ENCODE measurements around the gene CRY1.
"Not testable (repeated sequence)": the region's sequence is repeated elsewhere in the genome, so short reads cannot be mapped to it uniquely, and the experiment has no call there.

Gene CRY1

GRCh38 chr12:107081778-107082177 is 11.6 kb downstream of the CRY1 start:
- FAIRE-seq (no peak), DNase-seq (ENCODE audit: insufficient read length, low spot score) (no peak)
- TF ChIP-seq POLR2A (IDR thresholded peaks at IDR 0.05; ENCODE audit: low read depth, low read length), result no peak
- TF ChIP-seq POU2F2 (IDR thresholded peaks at IDR 0.05; ENCODE audit: low read depth, low read length), result no peak
- TF ChIP-seq POLR2AphosphoS5 (IDR thresholded peaks at IDR 0.05; ENCODE audit: low read depth, low read length), result no peak
- TF ChIP-seq TAF1 (IDR thresholded peaks at IDR 0.05; ENCODE audit: low read depth, low read length), result no peak
- no peak for TF ChIP-seq SPI1 (IDR thresholded peaks at IDR 0.05; ENCODE audit: low read depth, low read length)

GRCh38 chr12:107080299-107080698 is 13.1 kb downstream of the CRY1 start:
- FAIRE-seq, result no peak
- no peak for DNase-seq (ENCODE audit: insufficient read length, low spot score)
- TF ChIP-seq TAF1 (IDR thresholded peaks at IDR 0.05; ENCODE audit: low read depth, low read length) (no peak), POLR2A (IDR thresholded peaks at IDR 0.05; ENCODE audit: low read depth, low read length) (no peak), PAX5 (IDR thresholded peaks at IDR 0.05; ENCODE audit: insufficient read depth, low read length, severe bottlenecking) (no peak), POLR2AphosphoS5 (IDR thresholded peaks at IDR 0.05; ENCODE audit: low read depth, low read length) (no peak), POU2F2 (IDR thresholded peaks at IDR 0.05; ENCODE audit: low read depth, low read length) (no peak), SPI1 (IDR thresholded peaks at IDR 0.05; ENCODE audit: low read depth, low read length) (no peak)

- DNase-seq (ENCODE audit: insufficient read length, low spot score) (no peak), FAIRE-seq (no peak)
- TF ChIP-seq POLR2A (IDR thresholded peaks at IDR 0.05; ENCODE audit: low read depth, low read length) (no peak), POU2F2 (IDR thresholded peaks at IDR 0.05; ENCODE audit: low read depth, low read length) (no peak), SPI1 (IDR thresholded peaks at IDR 0.05; ENCODE audit: low read depth, low read length) (no peak), PAX5 (IDR thresholded peaks at IDR 0.05; ENCODE audit: insufficient read depth, low read length, severe bottlenecking) (no peak), POLR2AphosphoS5 (IDR thresholded peaks at IDR 0.05; ENCODE audit: low read depth, low read length) (no peak), TAF1 (IDR thresholded peaks at IDR 0.05; ENCODE audit: low read depth, low read length) (no peak)
Measured at GRCh38 chr12:107079172-107080011, 14.0 kb downstream of the CRY1 start.

DNA sequence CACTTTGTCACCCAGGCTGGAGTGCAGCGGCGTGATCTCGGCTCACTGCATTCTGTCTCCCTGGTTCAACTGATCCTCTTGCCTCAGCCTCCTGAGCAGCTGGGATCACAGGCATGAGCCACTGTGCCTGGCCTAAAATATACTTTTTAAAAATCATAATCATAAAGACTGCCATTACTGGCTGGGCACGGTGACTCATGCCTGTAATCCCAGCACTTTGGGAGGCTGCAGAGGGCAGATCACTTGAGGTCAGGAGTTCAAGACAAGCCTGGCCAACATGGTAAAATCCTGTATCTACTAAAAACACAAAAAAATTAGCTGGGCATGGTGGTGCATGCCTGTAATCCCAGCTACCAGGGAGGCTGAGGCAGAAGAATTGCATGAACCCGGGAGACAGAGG is 20.1 kb downstream of the CRY1 start:
- FAIRE-seq; DNase-seq (ENCODE audit: insufficient read length, low spot score): not testable (repeated sequence)

DNA sequence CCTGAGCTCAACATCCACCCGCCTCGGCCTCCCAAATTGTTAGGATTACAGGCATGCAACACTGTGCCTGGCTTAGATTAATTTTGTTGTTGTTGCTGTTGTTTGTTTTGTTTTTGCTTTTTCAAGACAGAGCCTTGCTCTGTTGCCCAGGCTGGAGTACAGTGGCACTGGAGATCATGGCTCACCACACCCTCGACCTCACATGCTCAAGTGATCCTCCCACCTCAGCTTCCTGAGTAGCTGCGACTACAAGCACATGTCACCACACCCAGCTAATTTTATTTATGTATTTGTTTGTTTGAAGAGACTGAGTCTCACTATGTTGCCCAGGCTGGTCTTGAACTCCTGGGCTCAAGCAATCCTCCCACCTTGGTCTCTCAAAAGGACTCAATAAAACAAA is 26.7 kb downstream of the CRY1 start:
- no peak for FAIRE-seq
- DNase-seq (ENCODE audit: insufficient read length, low spot score), result no peak

GRCh38 chr12:107064687-107065086 is 28.7 kb downstream of the CRY1 start:
- no peak for FAIRE-seq
- no peak for DNase-seq (ENCODE audit: insufficient read length, low spot score)
- no peak for TF ChIP-seq POU2F2 (IDR thresholded peaks at IDR 0.05; ENCODE audit: low read depth, low read length)
- no peak for TF ChIP-seq TAF1 (IDR thresholded peaks at IDR 0.05; ENCODE audit: low read depth, low read length)
- TF ChIP-seq POLR2AphosphoS5 (IDR thresholded peaks at IDR 0.05; ENCODE audit: low read depth, low read length), result no peak
- no peak for TF ChIP-seq PAX5 (IDR thresholded peaks at IDR 0.05; ENCODE audit: insufficient read depth, low read length, severe bottlenecking)
- TF ChIP-seq SPI1 (IDR thresholded peaks at IDR 0.05; ENCODE audit: low read depth, low read length), result no peak
- TF ChIP-seq POLR2A (IDR thresholded peaks at IDR 0.05; ENCODE audit: low read depth, low read length), result no peak

More for the DNA sequence above, 26.7 kb downstream of the CRY1 start:
- no peak for TF ChIP-seq POLR2AphosphoS5 (IDR thresholded peaks at IDR 0.05; ENCODE audit: low read depth, low read length)

DNA sequence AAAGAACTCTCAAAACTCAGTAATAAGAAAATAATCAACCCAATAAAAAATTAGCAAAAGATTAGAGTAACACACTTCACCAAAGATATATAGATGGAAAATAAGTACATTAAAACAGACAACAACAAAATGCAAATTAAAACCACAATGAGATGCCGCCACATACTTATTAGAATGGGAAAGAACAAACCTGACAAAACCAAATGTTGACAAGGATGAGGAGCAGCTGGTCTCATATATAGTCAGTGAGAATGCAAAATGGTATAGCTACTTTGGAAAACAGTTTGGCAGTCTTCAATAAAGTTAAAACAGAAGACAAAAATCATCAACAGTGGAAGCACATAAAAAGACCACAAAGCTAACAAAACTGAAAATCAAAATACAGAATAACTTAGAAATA is 29.1 kb downstream of the CRY1 start:
- FAIRE-seq (no peak), DNase-seq (ENCODE audit: insufficient read length, low spot score) (no peak)
- TF ChIP-seq POLR2AphosphoS5 (IDR thresholded peaks at IDR 0.05; ENCODE audit: low read depth, low read length), result no peak
- no peak for TF ChIP-seq POLR2A (IDR thresholded peaks at IDR 0.05; ENCODE audit: low read depth, low read length)
- TF ChIP-seq POU2F2 (IDR thresholded peaks at IDR 0.05; ENCODE audit: low read depth, low read length), result no peak
- no peak for TF ChIP-seq TAF1 (IDR thresholded peaks at IDR 0.05; ENCODE audit: low read depth, low read length)
- TF ChIP-seq SPI1 (IDR thresholded peaks at IDR 0.05; ENCODE audit: low read depth, low read length), result no peak
- no peak for TF ChIP-seq PAX5 (IDR thresholded peaks at IDR 0.05; ENCODE audit: insufficient read depth, low read length, severe bottlenecking)

GRCh38 chr12:107058190-107058589 is 35.2 kb downstream of the CRY1 start:
- TF ChIP-seq SPI1 (IDR thresholded peaks at IDR 0.05; ENCODE audit: low read depth, low read length), result no peak
- TF ChIP-seq POLR2AphosphoS5 (IDR thresholded peaks at IDR 0.05; ENCODE audit: low read depth, low read length), result no peak
- no peak for TF ChIP-seq PAX5 (IDR thresholded peaks at IDR 0.05; ENCODE audit: insufficient read depth, low read length, severe bottlenecking)
- FAIRE-seq (no peak), DNase-seq (ENCODE audit: insufficient read length, low spot score) (no peak)

DNA sequence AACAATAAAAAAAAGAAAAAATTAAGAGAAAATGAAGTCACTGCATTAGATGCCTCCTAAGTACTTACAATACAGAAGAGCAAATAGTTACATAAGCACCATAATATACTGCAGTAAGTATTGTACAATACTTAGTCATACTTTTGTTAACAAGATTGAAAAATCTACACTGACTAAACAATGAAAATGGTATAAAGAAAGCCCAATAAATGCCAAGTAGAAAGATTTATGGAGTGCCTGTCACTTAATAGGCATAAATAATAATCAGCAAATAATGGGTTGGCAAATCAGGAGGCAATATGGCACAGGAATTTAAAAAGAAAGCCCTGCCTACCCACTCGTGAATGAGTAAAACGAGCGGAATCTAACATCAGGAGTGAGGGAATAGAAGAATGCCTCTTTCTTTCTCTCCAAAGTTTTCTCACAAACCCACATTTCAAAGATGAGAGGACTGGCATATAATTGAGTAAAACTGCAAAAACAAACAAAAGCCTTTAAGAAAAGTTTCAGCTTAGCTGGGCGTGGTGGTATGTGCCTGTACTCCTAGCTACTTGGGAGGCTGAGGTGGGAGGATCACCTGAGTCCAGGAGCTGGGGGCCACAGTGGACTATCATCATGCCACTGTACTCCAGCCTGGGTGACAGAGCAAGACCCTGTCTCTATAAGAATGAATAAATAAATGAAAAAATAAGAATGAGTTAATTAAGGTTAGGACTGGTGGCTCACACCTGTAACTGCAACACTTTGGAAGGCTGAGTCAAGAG is 36.1 kb downstream of the CRY1 start:
- FAIRE-seq, result no peak
- TF ChIP-seq POLR2AphosphoS5 (IDR thresholded peaks at IDR 0.05; ENCODE audit: low read depth, low read length) (no peak), POLR2A (IDR thresholded peaks at IDR 0.05; ENCODE audit: low read depth, low read length) (no peak), SPI1 (IDR thresholded peaks at IDR 0.05; ENCODE audit: low read depth, low read length) (no peak), TAF1 (IDR thresholded peaks at IDR 0.05; ENCODE audit: low read depth, low read length) (no peak), PAX5 (IDR thresholded peaks at IDR 0.05; ENCODE audit: insufficient read depth, low read length, severe bottlenecking) (no peak), POU2F2 (IDR thresholded peaks at IDR 0.05; ENCODE audit: low read depth, low read length) (no peak)
- no peak for DNase-seq (ENCODE audit: insufficient read length, low spot score)

GRCh38 chr12:107053709-107054108 is 39.6 kb downstream of the CRY1 start:
- TF ChIP-seq SPI1 (IDR thresholded peaks at IDR 0.05; ENCODE audit: low read depth, low read length) (no peak), POLR2A (IDR thresholded peaks at IDR 0.05; ENCODE audit: low read depth, low read length) (no peak), POLR2AphosphoS5 (IDR thresholded peaks at IDR 0.05; ENCODE audit: low read depth, low read length) (no peak), PAX5 (IDR thresholded peaks at IDR 0.05; ENCODE audit: insufficient read depth, low read length, severe bottlenecking) (no peak), POU2F2 (IDR thresholded peaks at IDR 0.05; ENCODE audit: low read depth, low read length) (no peak), TAF1 (IDR thresholded peaks at IDR 0.05; ENCODE audit: low read depth, low read length) (no peak)
- no peak for FAIRE-seq

More at GRCh38 chr12:107053709-107054108, 39.6 kb downstream of the CRY1 start:
- DNase-seq (ENCODE audit: insufficient read length, low spot score), result no peak
